Smooth muscle cell (in vitro differentiated cells): ENCODE results near the gene NCOA3. TPM values are rescaled to one million over a fixed set of nuclear protein-coding genes. Genes with fewer than 3 reads are reported as not detected.

ENCODE experiments used
- DNase-seq: peaks from one replicate; lab custom pipeline; 2025; ENCODE audit not compliant: unreplicated experiment; lab: John Stamatoyannopoulos, UW
- H2AFZ ChIP-seq: fragments of 200-600 bp; sonication (generic); 2 replicates; pipeline ENCODE4 v1.6.0; 2016; ENCODE audit warnings: antibody characterized with exemption, low read depth, mild to moderate bottlenecking
- H3F3A ChIP-seq: fragments of 200-600 bp; sonication (generic); 2 replicates; pipeline ENCODE4 v1.6.0; 2017; ENCODE audit warnings: antibody characterized with exemption, low read depth
- H3K27ac ChIP-seq: fragments of 200-600 bp; sonication (generic); 2 replicates; pipeline ENCODE4 v1.5.1; 2016; ENCODE audit warnings: low read depth, mild to moderate bottlenecking
- H3K27me3 ChIP-seq: fragments of 200-600 bp; sonication (generic); 2 replicates; pipeline ENCODE4 v1.6.1; 2016; ENCODE audit warnings: low read depth, mild to moderate bottlenecking
- H3K36me3 ChIP-seq: fragments of 200-600 bp; sonication (generic); 2 replicates; pipeline ENCODE4 v1.5.1; 2016; ENCODE audit warnings: low read depth
- H3K4me1 ChIP-seq: fragments of 200-600 bp; sonication (generic); 2 replicates; pipeline ENCODE4 v1.5.1; 2016; ENCODE audit warnings: low read depth
- H3K4me2 ChIP-seq: fragments of 200-600 bp; sonication (generic); 2 replicates; pipeline ENCODE4 v1.6.0; 2016; ENCODE audit warnings: mild to moderate bottlenecking
- H3K4me3 ChIP-seq: fragments of 200-600 bp; sonication (generic); 2 replicates; pipeline ENCODE4 v1.5.1; 2016; ENCODE audit warnings: mild to moderate bottlenecking
- H3K79me2 ChIP-seq: fragments of 200-600 bp; sonication (generic); 2 replicates; pipeline ENCODE4 v1.6.0; 2016; ENCODE audit warnings: low read depth, mild to moderate bottlenecking
- H3K9ac ChIP-seq: fragments of 200-600 bp; sonication (generic); 2 replicates; pipeline ENCODE4 v1.6.0; 2016; ENCODE audit warnings: low read depth
- H3K9me3 ChIP-seq: fragments of 200-600 bp; sonication (generic); replicated peaks from 2 replicates; pipeline ENCODE4 v1.5.1; 2016; ENCODE audit warnings: low read depth
- H4K20me1 ChIP-seq: fragments of 200-600 bp; sonication (generic); 2 replicates; pipeline ENCODE4 v1.6.0; 2016; ENCODE audit warnings: low read depth
- CTCF ChIP-seq: fragments of 200-600 bp; sonication (generic); IDR thresholded peaks from 2 replicates; pipeline ENCODE4 v1.5.1; 2017; ENCODE audit warnings: borderline replicate concordance, mild to moderate bottlenecking, antibody characterized with exemption; ENCODE audit not compliant: insufficient read depth, poor library complexity, severe bottlenecking
- WGBS: methylation state at CpG from one replicate; pipeline ENCODE4 v1.1.7; 2016; ENCODE audit warnings: low lambda C conversion rate; 5-methylcytosine and 5-hydroxymethylcytosine counted together
- polyA plus RNA-seq: library from polyadenylated mRNA; unstranded; fragments of >200 nt; fragmentation: Nextera tagmentation; extraction: Ambion mirVana; gene quantifications from 2 replicates; pipeline ENCODE4 v1.2.1, GENCODE V29; 2016
- total RNA-seq: library from RNA; depleted of rRNA; stranded (reverse); fragments of >200 nt; gene quantifications from 2 replicates; pipeline ENCODE4 v1.2.3, GENCODE V29; 2014

The NCOA3 gene
- total and polyA plus RNA-seq, 2 experiments from 2014 or later, result 6.0 to 28.4 TPM

GRCh38 chr20:47642624-47643023, 140.9 kb downstream of the NCOA3 start:
- H3K9me3 ChIP-seq, result no peaks in the 10 kb centered on the region
- 97% methylated on average over 4 of the region's 4 CpGs for WGBS
- H3K79me2 ChIP-seq, result no peaks in the 10 kb centered on the region
- TF ChIP-seq CTCF, result no peak
- DNase-seq, result no peak
- H3K4me3 ChIP-seq, result no peak overlapping the region
- H2AFZ ChIP-seq, result no peak overlapping the region
- H4K20me1 ChIP-seq, result no peaks in the 10 kb centered on the region
- peaks cover under 1% of the 10 kb centered on the region for H3K36me3 ChIP-seq
- no peaks in the 10 kb centered on the region for H3K4me1 ChIP-seq
- no peak overlapping the region for H3K27ac ChIP-seq
- no peak overlapping the region for H3K9ac ChIP-seq
- no peaks in the 10 kb centered on the region for H3K27me3 ChIP-seq
- no peak overlapping the region for H3K4me2 ChIP-seq
- H3F3A ChIP-seq, result no peaks in the 10 kb centered on the region

- no peak overlapping the region for H2AFZ ChIP-seq
- H3K4me2 ChIP-seq, result no peak overlapping the region
- 86% methylated on average over 2 of the region's 2 CpGs for WGBS
- no peaks in the 10 kb centered on the region for H3K9me3 ChIP-seq
- peaks cover under 1% of the 10 kb centered on the region for H3F3A ChIP-seq
- no peaks in the 10 kb centered on the region for H4K20me1 ChIP-seq
- H3K27ac ChIP-seq, result no peak overlapping the region
- H3K36me3 ChIP-seq, result no peaks in the 10 kb centered on the region
- no peaks in the 10 kb centered on the region for H3K79me2 ChIP-seq
- no peak overlapping the region for H3K9ac ChIP-seq
- no peaks in the 10 kb centered on the region for H3K4me1 ChIP-seq
- no peak for TF ChIP-seq CTCF
- DNase-seq, result no peak
- no peak overlapping the region for H3K4me3 ChIP-seq
- H3K27me3 ChIP-seq, result no peaks in the 10 kb centered on the region
Measured at GRCh38 chr20:47645632-47646031, 143.9 kb downstream of the NCOA3 start.

GRCh38 chr20:47647994-47648393, 146.3 kb downstream of the NCOA3 start:
- Histone ChIP-seq H3K27ac (no peak overlapping the region), H3K9me3 (no peaks in the 10 kb centered on the region), H3K4me2 (no peak overlapping the region), H3K9ac (no peak overlapping the region), H3K27me3 (no peaks in the 10 kb centered on the region), H2AFZ (no peak overlapping the region), H4K20me1 (no peaks in the 10 kb centered on the region), H3F3A (peaks cover 8% of the 10 kb centered on the region), H3K79me2 (no peaks in the 10 kb centered on the region), H3K4me1 (no peaks in the 10 kb centered on the region), H3K4me3 (no peak overlapping the region), H3K36me3 (peaks cover 10% of the 10 kb centered on the region)
- WGBS, result 94% methylated on average over 7 of the region's 7 CpGs
- DNase-seq, result no peak
- TF ChIP-seq CTCF, result no peak

GRCh38 chr20:47648943-47649342, 147.3 kb downstream of the NCOA3 start:
- H3K9ac ChIP-seq, result no peak overlapping the region
- H3K36me3 ChIP-seq, result peaks cover 13% of the 10 kb centered on the region
- H3K4me2 ChIP-seq, result no peak overlapping the region
- peaks cover 4% of the 10 kb centered on the region for H3K4me1 ChIP-seq
- no peak overlapping the region for H2AFZ ChIP-seq
- 88% methylated on average over 6 of the region's 6 CpGs for WGBS
- H3K79me2 ChIP-seq, result no peaks in the 10 kb centered on the region
- peaks cover 13% of the 10 kb centered on the region for H3F3A ChIP-seq
- TF ChIP-seq CTCF, result no peak
- no peaks in the 10 kb centered on the region for H4K20me1 ChIP-seq
- H3K27ac ChIP-seq, result no peak overlapping the region
- H3K4me3 ChIP-seq, result no peak overlapping the region
- DNase-seq, result no peak
- no peaks in the 10 kb centered on the region for H3K27me3 ChIP-seq
- no peaks in the 10 kb centered on the region for H3K9me3 ChIP-seq
